ENCODE measurements around the gene BOK. TPM values are rescaled to one million over a fixed set of nuclear protein-coding genes. Genes with fewer than 3 reads are reported as not detected.
A peak's percentile ranks its signal among the peaks of the same experiment; 100 is the strongest.

BOK gene
- total RNA-seq, 3 donors from 2014 or later: 6.7 to 25.5 (median 7.4) TPM

GRCh38 chr2:241607162-241607885 lies 48.8 kb downstream of the BOK start:
- Histone ChIP-seq H3K4me3 (no peak overlapping the region), H3K36me3 (ENCODE audit: low read depth) (peaks cover 3% of the 10 kb centered on the region), H3K9me3 (no peaks in the 10 kb centered on the region), H3K4me1 (ENCODE audit: low read depth) (peaks cover 13% of the 10 kb centered on the region)
- ATAC-seq (no peak), DNase-seq (no peak)
- intact Hi-C loops (cut with DNase I, micrococcal nuclease): no loop called here
- TF ChIP-seq CTCF (IDR thresholded peaks at IDR 0.05): no peak

- Histone ChIP-seq H3K9me3 (no peaks in the 10 kb centered on the region), H3K4me1 (ENCODE audit: low read depth) (peaks cover 13% of the 10 kb centered on the region), H3K4me3 (no peak overlapping the region), H3K36me3 (ENCODE audit: low read depth) (peaks cover 3% of the 10 kb centered on the region)
- ATAC-seq: no peak
- DNase-seq: no peak
- TF ChIP-seq CTCF (IDR thresholded peaks at IDR 0.05): no peak
- intact Hi-C loops (cut with DNase I, micrococcal nuclease): no loop called here
Measured at GRCh38 chr2:241608881-241609280, 50.3 kb downstream of the BOK start.

GRCh38 chr2:241609859-241610793 lies 51.6 kb downstream of the BOK start:
- Histone ChIP-seq H3K4me1 (ENCODE audit: low read depth) (peaks cover 17% of the 10 kb centered on the region), H3K36me3 (ENCODE audit: low read depth) (peaks cover 3% of the 10 kb centered on the region), H3K9me3 (no peaks in the 10 kb centered on the region), H3K4me3 (no peak overlapping the region)
- intact Hi-C loops (cut with DNase I, micrococcal nuclease): no loop called here
- DNase-seq: peak; percentile 92 to 96 (median 93)
- peak; percentile 84 for TF ChIP-seq CTCF (IDR thresholded peaks at IDR 0.05)
- peak; percentile 99 for ATAC-seq

GRCh38 chr2:241611062-241611461 lies 52.5 kb downstream of the BOK start:
- Histone ChIP-seq H3K9me3 (no peaks in the 10 kb centered on the region), H3K4me1 (ENCODE audit: low read depth) (peaks cover 20% of the 10 kb centered on the region), H3K4me3 (no peak overlapping the region), H3K36me3 (ENCODE audit: low read depth) (no peaks in the 10 kb centered on the region)
- ATAC-seq (no peak), DNase-seq (no peak)
- intact Hi-C loops (cut with DNase I, micrococcal nuclease): no loop called here
- TF ChIP-seq CTCF (IDR thresholded peaks at IDR 0.05): no peak

- H3K4me1 ChIP-seq (ENCODE audit: low read depth): peaks cover 22% of the 10 kb centered on the region
- ATAC-seq: no peak
- DNase-seq: no peak
- intact Hi-C loops (cut with DNase I, micrococcal nuclease): no loop called here
- no peaks in the 10 kb centered on the region for H3K9me3 ChIP-seq
- no peaks in the 10 kb centered on the region for H3K36me3 ChIP-seq (ENCODE audit: low read depth)
- TF ChIP-seq CTCF (IDR thresholded peaks at IDR 0.05): no peak
- H3K4me3 ChIP-seq: no peak overlapping the region
Measured at GRCh38 chr2:241612156-241613016, 53.8 kb downstream of the BOK start.
